H1 (cell line): ENCODE measurements around the gene ATF7. TPM values are rescaled to one million over a fixed set of nuclear protein-coding genes. Genes with fewer than 3 reads are reported as not detected.

ENCODE experiments used
- CBX8 ChIP-seq: fragments of 300-800, 300-1000 bp; sonication (generic); IDR thresholded peaks from 2 replicates; pipeline ENCODE4 v1.7.1; 2016; ENCODE audit warnings: low read depth, low read length, borderline replicate concordance
- SIX5 ChIP-seq: IDR thresholded peaks from 2 replicates; pipeline ENCODE4 v1.6.1; 2011; ENCODE audit warnings: mild to moderate bottlenecking, low read depth, low read length
- polyA plus RNA-seq, 7 experiments: library from polyadenylated mRNA; depleted of rRNA in 3 of 7; stranded (reverse) in 5 of 7; unstranded in 2 of 7; fragments of >200 nt in 5 of 7; fragments of 200-250 nt in 2 of 7; gene quantifications; 1 replicate in 5 of 7; 2 replicates in 1 of 7; 4 replicates in 1 of 7; pipeline versions ENCODE4 v1.2.1 to v1.2.3, GENCODE V29; 2011 to 2013; ENCODE audit warnings: missing spikeins in 2 of 7, mixed read lengths in 2 of 7
- total RNA-seq: library from RNA; stranded (reverse); fragmentation: NEBNext Ultra II Directional; extraction: Animal tissue kit (Norgen Biotek cat#: 25700); gene quantifications from 2 replicates; pipeline ENCODE4 v1.2.1, GENCODE V29; 2021

ATF7 gene
- total and polyA plus RNA-seq, 2 of the 8 experiments (the other 6 are each of a cell fraction or from before 2014, with no cell fraction given) = 10.1 to 16.6 TPM

GRCh38 chr12:53667080-53667479, 40.9 kb upstream of the ATF7 start (continued):
- TF ChIP-seq SIX5 (no peak), CBX8 (no peak)
